Measurements from ENCODE around the gene ELP4. TPM values are rescaled to one million over a fixed set of nuclear protein-coding genes. Genes with fewer than 3 reads are reported as not detected.
A peak's percentile ranks its signal among the peaks of the same experiment; 100 is the strongest.

ELP4 gene
- total and polyA plus RNA-seq, 2 experiments from 2014 or later: 28.2 to 38.3 TPM

DNA sequence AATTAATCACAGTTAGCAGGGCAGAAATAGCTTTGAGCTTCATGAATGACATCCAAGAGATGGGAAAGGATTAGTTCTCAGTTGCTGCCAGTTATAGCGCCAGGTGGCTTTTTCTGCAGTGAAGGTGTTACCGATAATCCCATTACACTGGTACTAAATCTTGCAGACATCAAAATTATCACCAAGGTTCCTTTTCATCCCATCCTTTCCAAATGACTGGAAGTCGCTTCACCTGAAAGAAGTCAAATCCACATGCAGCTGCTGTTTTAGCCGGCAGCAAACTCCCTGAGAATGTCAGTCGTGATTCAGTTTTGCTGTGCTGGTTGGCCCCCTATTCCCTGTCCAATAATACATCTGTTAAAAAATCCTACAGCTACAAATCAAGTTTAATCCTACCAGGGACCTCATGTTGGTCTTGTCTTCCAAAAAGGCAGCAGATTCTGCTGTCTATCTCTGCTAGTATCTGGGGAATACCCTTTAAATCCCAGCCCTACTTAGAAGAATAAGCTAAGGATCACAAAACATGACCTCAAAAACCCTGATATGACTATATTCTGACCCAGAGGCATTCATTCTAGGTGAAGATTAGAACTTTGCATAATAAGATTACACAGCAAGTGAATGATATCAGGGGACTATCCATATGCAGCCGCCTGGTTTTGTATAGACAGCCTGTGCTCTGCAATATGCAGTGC is 31.9 kb upstream of the ELP4 start:
- peaks cover 61% of the 10 kb centered on the region for H3K79me2 ChIP-seq (replicated peaks; ENCODE audit: insufficient read depth)
- Mint-ChIP-seq H3K4me3 (no peak overlapping the region), H3K27me3 (ENCODE audit: insufficient read depth, low read depth, poor library complexity) (peaks cover 2% of the 10 kb centered on the region), H3K27ac (no peak overlapping the region), H3K9me3 (no peaks in the 10 kb centered on the region), H3K36me3 (ENCODE audit: low read depth) (no peaks in the 10 kb centered on the region; the same call in 2 of the 3 replicates), H3K4me1 (peaks cover 4% of the 10 kb centered on the region; the same call in 2 of the 3 replicates)
- no peaks in the 10 kb centered on the region for H3F3A ChIP-seq (replicated peaks; ENCODE audit: low read depth)
- no peak for DNase-seq (ENCODE audit: low spot score)
- peaks cover 9% of the 10 kb centered on the region for H3K4me1 ChIP-seq (ENCODE audit: insufficient read depth)
- no peak for ATAC-seq
- TF ChIP-seq, protein P1, sequence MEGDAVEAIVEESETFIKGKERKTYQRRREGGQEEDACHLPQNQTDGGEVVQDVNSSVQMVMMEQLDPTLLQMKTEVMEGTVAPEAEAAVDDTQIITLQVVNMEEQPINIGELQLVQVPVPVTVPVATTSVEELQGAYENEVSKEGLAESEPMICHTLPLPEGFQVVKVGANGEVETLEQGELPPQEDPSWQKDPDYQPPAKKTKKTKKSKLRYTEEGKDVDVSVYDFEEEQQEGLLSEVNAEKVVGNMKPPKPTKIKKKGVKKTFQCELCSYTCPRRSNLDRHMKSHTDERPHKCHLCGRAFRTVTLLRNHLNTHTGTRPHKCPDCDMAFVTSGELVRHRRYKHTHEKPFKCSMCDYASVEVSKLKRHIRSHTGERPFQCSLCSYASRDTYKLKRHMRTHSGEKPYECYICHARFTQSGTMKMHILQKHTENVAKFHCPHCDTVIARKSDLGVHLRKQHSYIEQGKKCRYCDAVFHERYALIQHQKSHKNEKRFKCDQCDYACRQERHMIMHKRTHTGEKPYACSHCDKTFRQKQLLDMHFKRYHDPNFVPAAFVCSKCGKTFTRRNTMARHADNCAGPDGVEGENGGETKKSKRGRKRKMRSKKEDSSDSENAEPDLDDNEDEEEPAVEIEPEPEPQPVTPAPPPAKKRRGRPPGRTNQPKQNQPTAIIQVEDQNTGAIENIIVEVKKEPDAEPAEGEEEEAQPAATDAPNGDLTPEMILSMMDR (conservative IDR thresholded peaks at IDR 0.05; ENCODE audit: low read depth in 2 of 2): no peak
- TF ChIP-seq CREB1 (CRISPR knock-in tag; IDR thresholded peaks at IDR 0.05; ENCODE audit: low read depth) (no peak), ZNF331 (CRISPR knock-in tag; IDR thresholded peaks at IDR 0.05; ENCODE audit: low read depth) (no peak), POLR2AphosphoS5 (IDR thresholded peaks at IDR 0.05; ENCODE audit: low read depth) (no peak)
- H3K27ac ChIP-seq (ENCODE audit: low read depth): 0 out of 2 replicates have a peak overlapping the region, but pooled peaks have one; percentile 13
- H3K9me2 ChIP-seq (ENCODE audit: insufficient read depth): no peaks in the 10 kb centered on the region
- H3K27me3 ChIP-seq (ENCODE audit: insufficient read depth): no peaks in the 10 kb centered on the region
- no peak overlapping the region for H3K4me2 ChIP-seq
- no peaks in the 10 kb centered on the region for H3K36me3 ChIP-seq (ENCODE audit: insufficient read depth)
- no peak overlapping the region for H3K4me3 ChIP-seq
- H4K20me1 ChIP-seq (replicated peaks; ENCODE audit: insufficient read depth): 0 out of 2 replicates have a peak, but pooled peaks cover 4% of the 10 kb centered on the region
- H2AFZ ChIP-seq: no peak overlapping the region

DNA sequence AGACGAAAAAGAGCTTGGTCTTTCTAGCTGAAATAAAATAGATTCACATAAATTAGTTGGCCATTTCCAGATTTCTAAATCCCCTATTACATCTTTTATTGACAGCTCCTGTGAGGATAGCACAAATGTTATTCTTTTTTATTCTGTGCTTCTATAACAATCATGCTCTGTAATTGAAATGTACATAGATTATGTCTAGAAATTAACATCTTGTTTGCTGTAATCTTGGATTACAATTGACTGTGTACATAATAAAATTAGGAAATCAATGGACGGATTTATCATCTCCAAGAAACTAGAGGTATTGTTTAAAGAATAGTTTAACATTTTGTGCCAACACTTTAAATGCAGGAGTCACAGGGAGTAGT is 31.4 kb upstream of the ELP4 start:
- Histone ChIP-seq H3K4me2 (no peak overlapping the region), H2AFZ (no peak overlapping the region), H4K20me1 (replicated peaks; ENCODE audit: insufficient read depth) (0 out of 2 replicates have a peak, but pooled peaks cover 4% of the 10 kb centered on the region), H3F3A (replicated peaks; ENCODE audit: low read depth) (no peaks in the 10 kb centered on the region), H3K27me3 (ENCODE audit: insufficient read depth) (no peaks in the 10 kb centered on the region), H3K79me2 (replicated peaks; ENCODE audit: insufficient read depth) (peaks cover 62% of the 10 kb centered on the region), H3K9me2 (ENCODE audit: insufficient read depth) (no peaks in the 10 kb centered on the region), H3K4me1 (ENCODE audit: insufficient read depth) (peaks cover 9% of the 10 kb centered on the region), H3K27ac (ENCODE audit: low read depth) (no peak overlapping the region), H3K36me3 (ENCODE audit: insufficient read depth) (no peaks in the 10 kb centered on the region), H3K4me3 (no peak overlapping the region)
- Mint-ChIP-seq H3K9me3 (no peaks in the 10 kb centered on the region), H3K36me3 (ENCODE audit: low read depth) (no peaks in the 10 kb centered on the region; the same call in 2 of the 3 replicates), H3K27ac (no peak overlapping the region), H3K4me3 (no peak overlapping the region), H3K27me3 (ENCODE audit: insufficient read depth, low read depth, poor library complexity) (peaks cover 2% of the 10 kb centered on the region), H3K4me1 (peaks cover 4% of the 10 kb centered on the region; the same call in 2 of the 3 replicates)
- no peak for ATAC-seq
- DNase-seq (ENCODE audit: low spot score): no peak
- TF ChIP-seq, protein P1 (conservative IDR thresholded peaks at IDR 0.05; ENCODE audit: low read depth in 2 of 2): no peak
- TF ChIP-seq EZH2phosphoT487 (IDR thresholded peaks at IDR 0.05; ENCODE audit: unreplicated experiment) (no peak), STAT1 (IDR thresholded peaks at IDR 0.05; ENCODE audit: unreplicated experiment) (no peak), ZNF462 (CRISPR knock-in tag; IDR thresholded peaks at IDR 0.05) (no peak), JUNB (IDR thresholded peaks at IDR 0.05; ENCODE audit: unreplicated experiment) (no peak), ZNF114 (CRISPR knock-in tag; IDR thresholded peaks at IDR 0.05) (no peak)
